ENCODE data around the gene PDIA6. TPM values are rescaled to one million over a fixed set of nuclear protein-coding genes. Genes with fewer than 3 reads are reported as not detected.

Gene PDIA6
- total and polyA plus RNA-seq, 2 donors (not counting 3 experiments of a cell fraction or from before 2014, with no cell fraction given), result 335 to 424 TPM

GRCh38 chr2:10830641-10831399 lies 18.2 kb upstream of the PDIA6 start:
- H3K4me2 ChIP-seq (ENCODE audit: insufficient read depth, low read length), result no peak overlapping the region
- no peaks in the 10 kb centered on the region for H3K9me3 ChIP-seq (replicated peaks; ENCODE audit: control insufficient read depth, insufficient read depth, low read length)
- H4K20me1 ChIP-seq (replicated peaks; ENCODE audit: control insufficient read depth, extremely low read depth, insufficient read depth, low read length), result no peaks in the 10 kb centered on the region
- no peak overlapping the region for H2AFZ ChIP-seq (ENCODE audit: low read depth, low read length)
- H3K27ac ChIP-seq (ENCODE audit: insufficient read depth, low read depth, low read length), result no peak overlapping the region
- intact Hi-C loops (cut with micrococcal nuclease) (loop anchor here (5.0 kb wide), 1 partner anchor 616 kb away; no protein-coding TSS in a partner anchor), dilution Hi-C loops (cut with MboI; ENCODE audit: extremely low pct_ligation_motif_present, low sequenced_read_pairs) (no loop called here)
- H3K9ac ChIP-seq (replicated peaks; ENCODE audit: extremely low read depth, insufficient read depth, low read length), result no peak overlapping the region
- no peak for TF ChIP-seq MAX (IDR thresholded peaks at IDR 0.05; ENCODE audit: insufficient read depth, insufficient read length)
- no TSS peak for BruUV-seq (replicated peaks)
- ChIA-PET POLR2A (no interaction called here), CTCF (interaction anchor here (1.0 to 11.3 kb wide), 10 partner anchors 11 to 753 kb away, joined by 3 to 738 read pairs (median 7); partner anchors contain the start of gene PDIA6)
- H3K4me1 ChIP-seq (ENCODE audit: control insufficient read depth, extremely low read depth, insufficient read depth, low read length), result peaks cover 11% of the 10 kb centered on the region
- no peaks in the 10 kb centered on the region for H3K9me1 ChIP-seq (replicated peaks; ENCODE audit: control insufficient read depth, extremely low read depth, insufficient read depth, low read length)
- DNase-seq (ENCODE audit: low read depth, low spot score), result no peak
- H3K36me3 ChIP-seq (ENCODE audit: control insufficient read depth in 2 of 2, extremely low read depth in 1 of 2, insufficient read depth in 2 of 2, low read length in 2 of 2), result no peaks in the 10 kb centered on the region
- no peaks in the 10 kb centered on the region for H3K79me2 ChIP-seq (ENCODE audit: control insufficient read depth, insufficient read depth, low read length)
- peaks cover 0 to 3% of the 10 kb centered on the region in 2 experiments for H3K27me3 ChIP-seq (ENCODE audit: control insufficient read depth in 2 of 2, insufficient read depth in 2 of 2, low read length in 2 of 2)
- no peak for FAIRE-seq
- no peak overlapping the region for H3K4me3 ChIP-seq (replicated peaks in 1 of 3; ENCODE audit: insufficient read depth in 1 of 3, low read depth in 1 of 3, low read length in 3 of 3)

- Histone ChIP-seq H2AFZ (ENCODE audit: low read depth, low read length) (no peak overlapping the region), H3K36me3 (ENCODE audit: control insufficient read depth in 2 of 2, extremely low read depth in 1 of 2, insufficient read depth in 2 of 2, low read length in 2 of 2) (no peaks in the 10 kb centered on the region), H3K9me3 (replicated peaks; ENCODE audit: control insufficient read depth, insufficient read depth, low read length) (no peaks in the 10 kb centered on the region), H4K20me1 (replicated peaks; ENCODE audit: control insufficient read depth, extremely low read depth, insufficient read depth, low read length) (no peaks in the 10 kb centered on the region), H3K4me1 (ENCODE audit: control insufficient read depth, extremely low read depth, insufficient read depth, low read length) (peaks cover 11% of the 10 kb centered on the region), H3K4me3 (replicated peaks in 1 of 3; ENCODE audit: insufficient read depth in 1 of 3, low read depth in 1 of 3, low read length in 3 of 3) (no peak overlapping the region), H3K79me2 (ENCODE audit: control insufficient read depth, insufficient read depth, low read length) (no peaks in the 10 kb centered on the region), H3K27ac (ENCODE audit: insufficient read depth, low read depth, low read length) (no peak overlapping the region), H3K9me1 (replicated peaks; ENCODE audit: control insufficient read depth, extremely low read depth, insufficient read depth, low read length) (no peaks in the 10 kb centered on the region), H3K27me3 (ENCODE audit: control insufficient read depth in 2 of 2, insufficient read depth in 2 of 2, low read length in 2 of 2) (peaks cover 0 to 3% of the 10 kb centered on the region in 2 experiments), H3K9ac (replicated peaks; ENCODE audit: extremely low read depth, insufficient read depth, low read length) (no peak overlapping the region), H3K4me2 (ENCODE audit: insufficient read depth, low read length) (no peak overlapping the region)
- ChIA-PET POLR2A (no interaction called here), CTCF (interaction anchor here (0.7 to 11.3 kb wide), 8 partner anchors 10 to 754 kb away, joined by 3 to 738 read pairs (median 4); partner anchors contain the start of gene PDIA6)
- BruUV-seq (replicated peaks), result no TSS peak
- FAIRE-seq (no peak), DNase-seq (ENCODE audit: low read depth, low spot score) (no peak)
- dilution Hi-C loops (cut with MboI; ENCODE audit: extremely low pct_ligation_motif_present, low sequenced_read_pairs) (no loop called here), intact Hi-C loops (cut with micrococcal nuclease) (loop anchor here (5.0 kb wide), 1 partner anchor 617 kb away; no protein-coding TSS in a partner anchor)
- TF ChIP-seq CTCF (IDR thresholded peaks at IDR 0.05; ENCODE audit: extremely low read depth in 1 of 2, insufficient read depth in 1 of 2, low read depth in 1 of 2, low read length in 2 of 2), result no peak
- TF ChIP-seq FOS (IDR thresholded peaks at IDR 0.05; ENCODE audit: borderline replicate concordance, insufficient read depth, low read length), result no peak
- TF ChIP-seq POLR2AphosphoS5 (IDR thresholded peaks at IDR 0.05; ENCODE audit: insufficient read depth, low read depth, low read length), result no peak
- TF ChIP-seq POLR2A (IDR thresholded peaks at IDR 0.05; ENCODE audit: low read depth, low read length), result no peak
- no peak for TF ChIP-seq JUN (IDR thresholded peaks at IDR 0.05; ENCODE audit: borderline replicate concordance, insufficient read depth, insufficient read length, low read depth)
- no peak for TF ChIP-seq EZH2 (IDR thresholded peaks at IDR 0.05; ENCODE audit: borderline replicate concordance, low read depth, low read length, severe bottlenecking)
- TF ChIP-seq MAX (IDR thresholded peaks at IDR 0.05; ENCODE audit: insufficient read depth, insufficient read length), result no peak
- no peak for TF ChIP-seq MYC (IDR thresholded peaks at IDR 0.05; ENCODE audit: low read depth, low read length)
- no peak for TF ChIP-seq GATA2 (IDR thresholded peaks at IDR 0.05; ENCODE audit: insufficient read depth, insufficient read length, low read depth, low read length)
These were observed 17.6 kb upstream of the PDIA6 start for GRCh38 chr2:10830203-10830602.

All from endothelial cell of umbilical vein (primary cell).